Smooth muscle cell (in vitro differentiated cells): ENCODE data around the gene MYCBPAP. TPM values are rescaled to one million over a fixed set of nuclear protein-coding genes. Genes with fewer than 3 reads are reported as not detected.

ENCODE experiments used
- DNase-seq: peaks from one replicate; lab custom pipeline; 2025; ENCODE audit not compliant: unreplicated experiment; lab: John Stamatoyannopoulos, UW
- H2AFZ ChIP-seq: fragments of 200-600 bp; sonication (generic); 2 replicates; pipeline ENCODE4 v1.6.0; 2016; ENCODE audit warnings: antibody characterized with exemption, low read depth, mild to moderate bottlenecking
- H3F3A ChIP-seq: fragments of 200-600 bp; sonication (generic); 2 replicates; pipeline ENCODE4 v1.6.0; 2017; ENCODE audit warnings: antibody characterized with exemption, low read depth
- H3K27ac ChIP-seq: fragments of 200-600 bp; sonication (generic); 2 replicates; pipeline ENCODE4 v1.5.1; 2016; ENCODE audit warnings: low read depth, mild to moderate bottlenecking
- H3K27me3 ChIP-seq: fragments of 200-600 bp; sonication (generic); 2 replicates; pipeline ENCODE4 v1.6.1; 2016; ENCODE audit warnings: low read depth, mild to moderate bottlenecking
- H3K36me3 ChIP-seq: fragments of 200-600 bp; sonication (generic); 2 replicates; pipeline ENCODE4 v1.5.1; 2016; ENCODE audit warnings: low read depth
- H3K4me1 ChIP-seq: fragments of 200-600 bp; sonication (generic); 2 replicates; pipeline ENCODE4 v1.5.1; 2016; ENCODE audit warnings: low read depth
- H3K4me2 ChIP-seq: fragments of 200-600 bp; sonication (generic); 2 replicates; pipeline ENCODE4 v1.6.0; 2016; ENCODE audit warnings: mild to moderate bottlenecking
- H3K4me3 ChIP-seq: fragments of 200-600 bp; sonication (generic); 2 replicates; pipeline ENCODE4 v1.5.1; 2016; ENCODE audit warnings: mild to moderate bottlenecking
- H3K79me2 ChIP-seq: fragments of 200-600 bp; sonication (generic); 2 replicates; pipeline ENCODE4 v1.6.0; 2016; ENCODE audit warnings: low read depth, mild to moderate bottlenecking
- H3K9ac ChIP-seq: fragments of 200-600 bp; sonication (generic); 2 replicates; pipeline ENCODE4 v1.6.0; 2016; ENCODE audit warnings: low read depth
- H3K9me3 ChIP-seq: fragments of 200-600 bp; sonication (generic); replicated peaks from 2 replicates; pipeline ENCODE4 v1.5.1; 2016; ENCODE audit warnings: low read depth
- H4K20me1 ChIP-seq: fragments of 200-600 bp; sonication (generic); 2 replicates; pipeline ENCODE4 v1.6.0; 2016; ENCODE audit warnings: low read depth
- WGBS: methylation state at CpG from one replicate; pipeline ENCODE4 v1.1.7; 2016; ENCODE audit warnings: low lambda C conversion rate; 5-methylcytosine and 5-hydroxymethylcytosine counted together
- polyA plus RNA-seq: library from polyadenylated mRNA; unstranded; fragments of >200 nt; fragmentation: Nextera tagmentation; extraction: Ambion mirVana; gene quantifications from 2 replicates; pipeline ENCODE4 v1.2.1, GENCODE V29; 2016
- total RNA-seq: library from RNA; depleted of rRNA; stranded (reverse); fragments of >200 nt; gene quantifications from 2 replicates; pipeline ENCODE4 v1.2.3, GENCODE V29; 2014
- TF ChIP-seq, protein P1 (sequence below): fragments of 200-600 bp; sonication (generic); IDR thresholded peaks from 2 replicates; pipeline ENCODE4 v1.5.1; 2017; ENCODE audit warnings: borderline replicate concordance, mild to moderate bottlenecking, antibody characterized with exemption; ENCODE audit not compliant: insufficient read depth, poor library complexity, severe bottlenecking

Gene MYCBPAP
- total and polyA plus RNA-seq, 2 experiments from 2014 or later: 0.90 to 0.97 TPM

DNA sequence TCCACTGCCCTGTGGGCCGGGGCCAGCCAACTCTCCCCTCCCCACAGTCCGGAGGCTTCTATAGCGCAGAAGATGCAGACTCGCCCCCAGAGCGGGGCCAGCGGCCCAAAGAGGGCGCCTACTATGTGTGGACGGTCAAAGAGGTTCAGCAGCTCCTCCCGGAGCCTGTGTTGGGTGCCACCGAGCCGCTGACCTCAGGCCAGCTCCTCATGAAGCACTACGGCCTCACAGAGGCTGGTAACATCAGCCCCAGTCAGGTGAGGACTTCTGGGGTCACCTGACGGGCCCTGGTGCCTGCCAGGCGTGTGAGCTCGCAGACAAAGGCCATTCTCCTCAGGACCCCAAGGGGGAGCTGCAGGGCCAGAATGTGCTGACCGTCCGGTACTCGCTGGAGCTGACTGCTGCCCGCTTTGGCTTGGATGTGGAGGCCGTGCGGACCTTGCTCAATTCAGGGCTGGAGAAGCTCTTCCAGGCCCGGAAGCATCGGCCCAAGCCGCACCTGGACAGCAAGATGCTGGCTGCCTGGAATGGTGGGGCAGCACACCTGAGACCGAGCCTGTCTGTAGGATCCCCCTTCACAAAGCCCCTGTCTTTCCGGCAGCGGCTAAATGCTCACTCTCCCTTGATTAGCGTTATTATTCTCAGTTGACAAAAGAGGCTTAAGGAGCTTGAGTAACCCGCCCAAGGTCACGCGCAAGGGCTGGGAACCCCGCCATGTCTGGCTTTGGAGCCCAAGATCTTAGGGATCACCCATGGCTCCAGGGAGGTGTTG lies 42.6 kb downstream of the MYCBPAP start:
- H3K4me2 ChIP-seq: no peak overlapping the region
- H3K27me3 ChIP-seq: no peaks in the 10 kb centered on the region
- H4K20me1 ChIP-seq: no peaks in the 10 kb centered on the region
- H3K9ac ChIP-seq: no peak overlapping the region
- H3K27ac ChIP-seq: no peak overlapping the region
- no peak overlapping the region for H2AFZ ChIP-seq
- TF ChIP-seq, protein P1, sequence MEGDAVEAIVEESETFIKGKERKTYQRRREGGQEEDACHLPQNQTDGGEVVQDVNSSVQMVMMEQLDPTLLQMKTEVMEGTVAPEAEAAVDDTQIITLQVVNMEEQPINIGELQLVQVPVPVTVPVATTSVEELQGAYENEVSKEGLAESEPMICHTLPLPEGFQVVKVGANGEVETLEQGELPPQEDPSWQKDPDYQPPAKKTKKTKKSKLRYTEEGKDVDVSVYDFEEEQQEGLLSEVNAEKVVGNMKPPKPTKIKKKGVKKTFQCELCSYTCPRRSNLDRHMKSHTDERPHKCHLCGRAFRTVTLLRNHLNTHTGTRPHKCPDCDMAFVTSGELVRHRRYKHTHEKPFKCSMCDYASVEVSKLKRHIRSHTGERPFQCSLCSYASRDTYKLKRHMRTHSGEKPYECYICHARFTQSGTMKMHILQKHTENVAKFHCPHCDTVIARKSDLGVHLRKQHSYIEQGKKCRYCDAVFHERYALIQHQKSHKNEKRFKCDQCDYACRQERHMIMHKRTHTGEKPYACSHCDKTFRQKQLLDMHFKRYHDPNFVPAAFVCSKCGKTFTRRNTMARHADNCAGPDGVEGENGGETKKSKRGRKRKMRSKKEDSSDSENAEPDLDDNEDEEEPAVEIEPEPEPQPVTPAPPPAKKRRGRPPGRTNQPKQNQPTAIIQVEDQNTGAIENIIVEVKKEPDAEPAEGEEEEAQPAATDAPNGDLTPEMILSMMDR: peak; percentile 75
- WGBS: 55% methylated on average over 32 of the region's 32 CpGs
- H3F3A ChIP-seq: no peaks in the 10 kb centered on the region
- DNase-seq: peak; percentile 19
- no peaks in the 10 kb centered on the region for H3K9me3 ChIP-seq
- H3K4me1 ChIP-seq: peaks cover 6% of the 10 kb centered on the region
- no peaks in the 10 kb centered on the region for H3K79me2 ChIP-seq
- H3K4me3 ChIP-seq: no peak overlapping the region
- H3K36me3 ChIP-seq: no peaks in the 10 kb centered on the region

DNA sequence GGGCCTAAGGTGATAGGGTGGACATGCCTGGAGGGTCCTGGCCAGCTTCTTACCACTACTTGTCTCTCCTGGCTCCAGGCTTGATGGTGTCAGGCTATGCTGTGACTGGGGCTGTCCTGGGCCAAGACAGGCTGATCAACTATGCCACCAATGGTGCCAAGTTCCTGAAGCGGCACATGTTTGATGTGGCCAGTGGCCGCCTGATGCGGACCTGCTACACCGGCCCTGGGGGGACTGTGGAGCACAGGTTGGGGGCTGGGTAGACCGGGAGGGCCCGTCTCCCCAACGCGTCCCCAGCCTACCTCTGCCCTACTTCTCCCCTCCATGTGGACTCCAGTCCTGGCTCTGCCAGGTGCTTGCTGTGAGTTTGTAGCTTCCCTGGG lies 43.2 kb downstream of the MYCBPAP start:
- WGBS: 100% methylated on average over 5 of the region's 8 CpGs
- Histone ChIP-seq H3K27ac (no peak overlapping the region), H2AFZ (no peak overlapping the region), H3K4me3 (no peak overlapping the region), H3K4me1 (peaks cover 6% of the 10 kb centered on the region), H3K9me3 (no peaks in the 10 kb centered on the region), H3K9ac (no peak overlapping the region), H3K79me2 (no peaks in the 10 kb centered on the region), H3K4me2 (no peak overlapping the region), H3K36me3 (no peaks in the 10 kb centered on the region), H3F3A (no peaks in the 10 kb centered on the region), H4K20me1 (no peaks in the 10 kb centered on the region), H3K27me3 (no peaks in the 10 kb centered on the region)
- DNase-seq: no peak
- TF ChIP-seq, protein P1: no peak

- H4K20me1 ChIP-seq: no peaks in the 10 kb centered on the region
- H3K4me1 ChIP-seq: peaks cover 6% of the 10 kb centered on the region
- no peak overlapping the region for H2AFZ ChIP-seq
- no peaks in the 10 kb centered on the region for H3K9me3 ChIP-seq
- H3K4me2 ChIP-seq: no peak overlapping the region
- H3K79me2 ChIP-seq: no peaks in the 10 kb centered on the region
- H3K27me3 ChIP-seq: no peaks in the 10 kb centered on the region
- TF ChIP-seq, protein P1: no peak
- H3K36me3 ChIP-seq: no peaks in the 10 kb centered on the region
- H3K9ac ChIP-seq: no peak overlapping the region
- DNase-seq: no peak
- H3K27ac ChIP-seq: no peak overlapping the region
- WGBS: 95% methylated on average over 12 of the region's 12 CpGs
- H3F3A ChIP-seq: no peaks in the 10 kb centered on the region
- no peak overlapping the region for H3K4me3 ChIP-seq
Observed at GRCh38 chr17:50551884-50552283, 43.6 kb downstream of the MYCBPAP start.

GRCh38 chr17:50554201-50554600 lies 46.0 kb downstream of the MYCBPAP start:
- no peak overlapping the region for H3K9ac ChIP-seq
- DNase-seq: no peak

More at GRCh38 chr17:50554201-50554600, 46.0 kb downstream of the MYCBPAP start:
- no peak overlapping the region for H2AFZ ChIP-seq
- TF ChIP-seq, protein P1: no peak
- no peaks in the 10 kb centered on the region for H4K20me1 ChIP-seq
- WGBS: 97% methylated on average over 17 of the region's 17 CpGs
- H3K27ac ChIP-seq: no peak overlapping the region
- peaks cover 1% of the 10 kb centered on the region for H3F3A ChIP-seq
- no peak overlapping the region for H3K4me3 ChIP-seq
- no peaks in the 10 kb centered on the region for H3K9me3 ChIP-seq
- no peaks in the 10 kb centered on the region for H3K79me2 ChIP-seq
- H3K4me1 ChIP-seq: peaks cover 4% of the 10 kb centered on the region
- H3K27me3 ChIP-seq: peaks cover 15% of the 10 kb centered on the region
- no peak overlapping the region for H3K4me2 ChIP-seq
- no peaks in the 10 kb centered on the region for H3K36me3 ChIP-seq
